Body of pancreas (tissue), 4 donors: Measurements from ENCODE around the gene TCOF1.

Experiments
- CTCF ChIP-seq, 7 experiments: fragments of 450-650 bp in 4 of 7; fragments of 200-600 bp in 3 of 7; sonication (generic) in 3 of 7; IDR thresholded peaks; one replicate each; pipeline ENCODE4 v1.5.1; 2016 to 2019; ENCODE audit warnings: antibody characterized with exemption in 7 of 7
- POLR2A ChIP-seq, 3 donors: fragments of 450-650 bp; IDR thresholded peaks; one replicate each; pipeline ENCODE4 v1.6.1; 2016; ENCODE audit warnings: antibody characterized with exemption in 3 of 3, mild to moderate bottlenecking in 2 of 3

DNA sequence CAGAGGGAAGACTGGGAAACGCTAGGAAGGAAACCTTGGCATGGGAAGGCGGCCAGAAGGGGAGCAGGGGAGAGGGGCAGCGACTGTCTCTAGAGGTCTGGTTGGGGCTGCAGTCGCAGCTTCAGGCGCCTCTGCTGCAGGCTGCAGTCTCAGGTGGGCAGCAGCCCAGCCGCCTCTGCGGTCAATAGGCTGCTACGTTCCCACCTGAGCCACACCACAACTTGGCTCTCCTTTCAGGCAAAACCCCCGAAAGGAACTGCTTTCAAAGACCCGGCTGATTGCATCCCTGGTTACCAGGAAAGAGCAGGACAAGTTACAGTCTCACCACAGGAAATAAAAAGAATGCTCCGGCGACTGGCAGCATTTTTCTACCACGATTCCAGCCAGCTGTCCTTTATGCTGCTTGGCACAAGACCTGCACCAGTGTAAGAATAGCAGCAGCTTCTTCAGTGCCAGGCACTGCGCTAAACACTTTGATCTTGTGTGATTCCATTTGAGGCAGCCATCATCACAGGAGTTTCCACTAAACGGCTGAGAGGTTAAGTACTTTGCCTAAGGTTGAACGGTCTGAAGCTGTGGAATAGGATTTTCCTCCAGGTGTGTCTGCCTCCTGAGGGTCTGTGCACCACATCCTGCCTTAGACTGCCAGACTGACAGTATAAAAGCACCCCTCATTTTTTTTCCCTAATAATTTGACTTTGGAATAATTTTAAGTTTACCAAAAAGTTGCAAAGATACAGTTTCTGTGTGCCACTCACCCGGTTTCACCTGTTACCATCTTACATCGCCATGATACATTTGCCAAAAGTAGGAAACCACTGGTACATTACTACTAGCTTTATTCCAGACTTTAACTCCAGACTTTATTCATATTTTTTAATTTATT lies 84.6 kb downstream of the TCOF1 start:
- no peak for TF ChIP-seq CTCF (IDR thresholded peaks at IDR 0.05)
- TF ChIP-seq POLR2A (IDR thresholded peaks at IDR 0.05) = no peak
